GM12865 (cell line): ENCODE data around the gene CYP39A1.

Experiments used
- DNase-seq: peaks from one replicate; pipeline ENCODE4 v3.0.0; 2010; ENCODE audit warnings: low read depth
- H3K4me3 ChIP-seq: 2 replicates; pipeline ENCODE4 v1.5.1; 2011; ENCODE audit warnings: mild to moderate bottlenecking, low read depth, low read length, control low read depth
- CTCF ChIP-seq: IDR thresholded peaks from 2 replicates; pipeline ENCODE4 v1.5.1; 2011; ENCODE audit warnings: low read length, control low read depth, low read depth, inconsistent platforms; ENCODE audit not compliant: insufficient read depth; ENCODE audit errors: missing control alignments

Gene CYP39A1

GRCh38 chr6:46667377-46667776 lies 14.8 kb upstream of the CYP39A1 start:
- DNase-seq = no peak
- no peak for TF ChIP-seq CTCF
- H3K4me3 ChIP-seq = no peak overlapping the region

GRCh38 chr6:46661483-46661882 lies 8.9 kb upstream of the CYP39A1 start:
- no peak for DNase-seq
- no peak for TF ChIP-seq CTCF
- H3K4me3 ChIP-seq = no peak overlapping the region

GRCh38 chr6:46657642-46658041 lies 5.0 kb upstream of the CYP39A1 start:
- H3K4me3 ChIP-seq = no peak overlapping the region
- no peak for DNase-seq
- TF ChIP-seq CTCF = no peak

- no peak overlapping the region for H3K4me3 ChIP-seq
- TF ChIP-seq CTCF = no peak
- DNase-seq = peak; percentile 9
Observed at GRCh38 chr6:46655803-46656202, 3.2 kb upstream of the CYP39A1 start.

- no peak for TF ChIP-seq CTCF
- peak overlapping the region; percentile 60; the same call in 1 of the 2 replicates for H3K4me3 ChIP-seq
- DNase-seq = no peak
Observed at GRCh38 chr6:46653439-46654195, 999 bp upstream of the CYP39A1 start.

- no peak for TF ChIP-seq CTCF
Observed at GRCh38 chr6:46652232-46652602, 401 bp downstream of the CYP39A1 start.

GRCh38 chr6:46651816-46652215 lies 802 bp downstream of the CYP39A1 start:
- no peak for DNase-seq
- no peak for TF ChIP-seq CTCF
- no peak overlapping the region for H3K4me3 ChIP-seq

More at GRCh38 chr6:46652232-46652602, 401 bp downstream of the CYP39A1 start:
- DNase-seq = no peak
- H3K4me3 ChIP-seq = peak overlapping the region; percentile 60
